ENCODE data around the gene GDPD4.

GDPD4 gene

GRCh38 chr11:77175021-77175842, 126.3 kb downstream of the GDPD4 start:
- DNase-seq (ENCODE audit: low spot score) = peak; percentile 51

GRCh38 chr11:77174559-77174958, 126.9 kb downstream of the GDPD4 start:
- DNase-seq (ENCODE audit: low spot score) = no peak

DNA sequence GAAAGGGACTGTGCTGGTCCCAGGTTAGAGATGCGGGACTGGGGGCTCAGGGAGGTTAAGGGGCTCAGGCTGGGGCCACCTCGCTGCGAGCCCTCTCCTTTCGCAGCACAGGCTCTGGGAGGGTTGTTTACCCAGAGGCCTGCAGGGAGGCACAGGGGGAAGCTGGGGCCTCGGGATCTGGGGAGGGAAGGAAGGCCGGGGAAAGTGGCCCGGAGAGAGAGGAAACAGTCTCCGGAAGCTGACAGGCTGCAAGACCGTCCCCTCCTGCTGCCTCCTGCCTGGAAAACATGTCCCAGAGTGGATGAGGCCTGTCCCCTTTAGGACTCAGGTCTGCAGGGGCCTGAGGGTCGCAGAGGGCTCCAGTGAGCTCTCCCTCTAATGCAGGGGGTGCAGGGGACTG, 128.0 kb downstream of the GDPD4 start:
- no peak for DNase-seq (ENCODE audit: low spot score)

- no peak for DNase-seq (ENCODE audit: low spot score)
Observed at GRCh38 chr11:77172666-77172982, 128.9 kb downstream of the GDPD4 start.

DNA sequence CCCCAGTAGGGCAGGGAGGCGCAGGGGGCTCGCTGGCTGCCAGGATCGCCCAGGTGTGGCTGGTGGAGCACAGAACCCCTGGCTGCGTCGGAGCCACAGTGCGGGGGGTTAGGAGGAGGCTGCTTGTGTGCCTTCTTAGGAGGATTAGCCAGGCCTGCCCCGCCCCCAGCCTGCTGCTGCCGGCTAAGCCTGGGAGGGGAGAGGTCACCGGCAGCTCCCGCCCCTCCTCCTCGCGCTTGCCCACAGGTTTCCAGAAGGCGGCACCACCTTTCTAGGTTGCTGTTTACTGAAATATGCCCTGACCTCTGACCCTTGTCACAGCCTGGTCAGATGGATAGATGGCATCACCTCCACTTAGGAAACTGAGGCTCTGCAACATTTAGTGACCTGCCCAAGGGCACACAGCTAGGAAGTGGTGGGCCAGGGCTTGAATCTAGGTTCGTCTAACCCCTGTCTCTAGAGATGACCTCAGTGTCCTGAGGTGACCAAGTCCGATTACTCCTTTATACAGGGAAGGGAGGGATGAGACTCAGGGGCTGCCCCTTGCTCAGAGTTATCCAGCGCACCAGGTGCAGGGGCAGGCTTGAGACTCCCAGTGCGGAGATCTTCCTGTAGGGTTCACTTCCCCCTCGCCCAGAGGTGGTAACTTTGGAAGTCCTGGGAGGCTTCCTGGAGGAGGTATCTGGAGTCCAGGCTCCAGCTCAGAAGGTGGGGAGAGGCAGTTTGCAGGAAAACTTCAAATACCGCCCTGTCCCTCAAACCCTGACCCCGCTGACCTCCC, 129.4 kb downstream of the GDPD4 start:
- no peak for DNase-seq (ENCODE audit: low spot score)

DNA sequence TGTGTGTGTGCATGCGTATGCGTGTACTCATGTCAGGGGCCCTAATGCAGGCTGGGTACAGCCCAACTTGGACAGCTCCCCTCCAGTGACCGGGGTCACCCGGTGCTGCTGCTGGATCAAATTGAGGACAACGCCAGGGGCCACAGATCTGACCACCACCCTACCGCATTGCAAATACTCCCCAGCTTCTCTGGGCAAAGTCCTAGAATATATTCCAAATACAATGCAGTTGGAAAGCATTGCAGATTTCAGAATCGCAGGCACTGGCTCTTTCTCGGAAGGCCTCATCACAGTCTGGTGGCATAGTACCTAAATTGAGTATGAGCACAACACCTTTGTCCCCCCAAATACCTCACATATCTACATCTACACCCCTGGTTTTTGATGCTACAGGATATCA, 130.2 kb downstream of the GDPD4 start:
- no peak for DNase-seq (ENCODE audit: low spot score)

GRCh38 chr11:77170107-77170506, 131.4 kb downstream of the GDPD4 start:
- DNase-seq (ENCODE audit: low spot score) = no peak

DNA sequence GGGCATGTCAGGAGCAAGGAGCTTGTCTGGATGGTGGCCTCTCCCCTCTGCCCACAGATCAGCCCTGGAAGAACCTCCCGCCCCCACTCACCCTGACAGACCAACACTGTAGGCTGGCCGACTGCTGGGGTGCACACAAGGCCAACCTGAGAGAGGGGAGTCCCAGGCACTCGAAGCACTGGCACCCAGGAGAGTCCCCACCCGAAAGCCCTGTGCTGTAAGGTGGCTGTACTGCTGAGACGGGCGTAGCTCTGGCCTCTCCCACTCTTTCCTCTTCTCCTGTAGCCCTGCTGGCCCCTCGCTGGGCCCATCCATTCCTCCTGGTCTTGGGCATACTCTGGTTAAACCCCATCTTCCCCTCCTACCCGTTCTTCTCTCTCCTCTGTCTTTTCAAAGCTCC, 133.7 kb downstream of the GDPD4 start:
- no peak for DNase-seq (ENCODE audit: low spot score)

DNA sequence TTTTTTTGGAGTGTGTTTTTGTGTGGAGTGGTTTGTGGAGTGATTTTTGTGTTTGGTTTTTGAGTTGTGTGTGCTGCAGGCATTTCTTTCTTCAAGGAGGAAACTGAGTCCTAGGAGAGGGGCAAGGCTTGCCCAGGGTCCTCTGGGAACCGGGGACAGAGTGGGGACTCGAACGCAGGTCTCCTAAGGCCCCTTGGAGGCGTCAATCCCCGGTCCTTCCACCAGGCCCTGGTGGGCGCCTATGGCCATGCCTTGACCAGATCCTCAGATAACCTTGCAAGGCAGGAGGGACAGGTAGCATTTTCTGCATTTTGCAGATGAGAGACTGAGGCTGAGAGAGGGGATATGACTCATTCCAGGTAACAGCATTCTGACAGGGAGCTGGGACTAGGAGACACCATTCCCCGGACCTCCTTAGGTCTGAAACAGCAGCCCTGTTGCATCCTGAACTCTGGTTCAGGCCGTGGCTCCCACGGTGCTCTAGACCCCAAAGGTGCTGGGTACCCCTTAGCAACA, 134.3 kb downstream of the GDPD4 start:
- DNase-seq (ENCODE audit: low spot score) = no peak

All from pons (tissue), 1 donor.